GM18507 (cell line): ENCODE results near the gene RWDD4.
"Not testable (repeated sequence)": the region's sequence is repeated elsewhere in the genome, so short reads cannot be mapped to it uniquely, and the experiment has no call there.

Source experiments
- DNase-seq: peaks from one replicate; pipeline ENCODE4 v3.0.0; 2011; ENCODE audit warnings: low read depth; ENCODE audit not compliant: insufficient read length; ENCODE audit errors: extremely low spot score
- FAIRE-seq: peaks from 2 replicates; lab custom pipeline; 2011; peaks lifted over from hg19 to GRCh38; lab: Jason Lieb, UNC

RWDD4 gene

GRCh38 chr4:183637461-183637860 lies 21.5 kb downstream of the RWDD4 start:
- FAIRE-seq (no peak), DNase-seq (no peak)

- FAIRE-seq (no peak), DNase-seq (no peak)
These were observed 22.1 kb downstream of the RWDD4 start for GRCh38 chr4:183636923-183637322.

- no peak for DNase-seq
- no peak for FAIRE-seq
These were observed 22.5 kb downstream of the RWDD4 start for GRCh38 chr4:183636503-183636902.

GRCh38 chr4:183635741-183636140 lies 23.2 kb downstream of the RWDD4 start:
- DNase-seq (no peak), FAIRE-seq (no peak)

DNA sequence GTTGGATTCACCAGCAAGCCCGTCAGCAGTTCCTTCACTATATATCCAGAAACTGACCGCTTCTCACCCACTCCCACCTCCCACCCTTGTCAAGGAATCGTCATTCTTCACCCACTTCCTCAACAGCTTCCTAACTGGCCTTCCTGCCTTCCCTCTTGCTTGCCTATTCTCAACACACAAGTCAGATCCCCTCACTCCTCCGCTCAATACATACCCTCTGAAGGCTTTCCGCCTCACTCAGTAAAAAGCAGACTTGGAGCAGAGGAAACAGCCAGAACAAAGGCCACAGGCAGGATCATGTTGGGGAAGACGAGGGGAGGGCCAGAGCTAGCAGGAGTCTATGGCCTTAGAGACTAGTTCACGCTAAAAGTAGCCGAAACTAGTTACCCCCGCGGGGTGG lies 23.7 kb downstream of the RWDD4 start:
- DNase-seq (no peak), FAIRE-seq (no peak)

DNA sequence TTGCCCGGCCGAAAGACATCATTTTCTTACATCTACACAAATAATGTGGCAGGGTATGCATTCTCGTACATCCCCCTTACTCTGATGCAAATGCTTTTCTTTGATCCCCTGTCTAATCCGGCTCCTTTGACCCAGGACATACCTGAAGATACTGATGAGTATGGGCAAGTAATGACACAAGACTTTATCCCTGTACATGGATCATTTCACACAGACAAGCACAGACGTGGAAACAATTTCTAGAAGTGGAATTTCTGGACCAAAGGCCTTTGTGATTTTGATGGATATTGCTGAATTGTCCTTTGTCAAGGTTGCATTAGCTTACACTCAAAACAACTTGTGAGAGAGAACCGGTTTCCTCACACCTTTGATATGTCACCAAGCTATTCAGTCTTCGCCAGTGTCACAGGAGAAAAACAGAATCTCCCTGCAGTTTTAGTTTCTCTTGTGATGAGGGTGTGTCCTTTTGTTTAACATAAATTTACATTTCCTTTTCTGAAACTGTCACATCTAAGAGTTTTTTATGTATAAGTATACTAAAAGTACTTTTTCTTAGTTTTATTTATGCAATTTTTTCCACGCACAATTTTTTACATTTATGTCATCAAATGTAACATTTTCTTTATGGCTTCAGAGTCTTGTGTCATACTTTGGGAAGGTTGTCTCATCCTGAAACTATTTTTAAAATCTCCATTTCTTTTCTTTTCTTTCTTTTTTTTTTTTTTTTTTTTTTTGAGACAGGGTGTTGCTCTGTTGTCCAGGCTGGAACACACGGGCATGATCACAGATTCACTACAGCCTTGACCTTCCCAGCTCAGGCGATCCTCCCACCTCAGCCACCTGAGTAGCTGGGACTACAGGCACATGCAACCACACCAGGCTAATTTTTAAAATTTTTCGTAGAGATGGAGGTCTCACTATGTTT lies 25.2 kb downstream of the RWDD4 start:
- no peak for DNase-seq
- FAIRE-seq = no peak

DNA sequence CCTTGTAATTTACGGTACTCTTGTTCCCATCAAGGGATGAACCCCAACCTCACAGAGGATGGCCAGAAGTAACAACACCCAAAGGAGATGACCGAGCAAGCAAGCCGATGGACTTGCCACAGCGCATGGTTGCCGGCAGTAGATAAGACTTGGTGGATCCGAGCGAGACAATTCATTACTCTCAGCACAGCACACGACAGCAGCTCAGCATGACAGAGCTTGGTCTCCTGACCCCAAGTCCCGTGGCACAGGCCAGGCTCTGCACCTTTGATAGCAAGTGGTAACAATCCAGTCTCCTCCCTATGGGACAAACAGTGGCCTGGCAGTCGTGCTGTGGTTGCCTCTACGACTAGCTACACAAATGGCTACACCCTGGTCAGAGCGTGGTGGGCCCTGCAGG lies 26.3 kb downstream of the RWDD4 start:
- no peak for DNase-seq
- FAIRE-seq = no peak

- FAIRE-seq = no peak
- DNase-seq = no peak
These were observed 27.3 kb downstream of the RWDD4 start for GRCh38 chr4:183631577-183632198.

- DNase-seq (no peak), FAIRE-seq (no peak)
These were observed 30.9 kb downstream of the RWDD4 start for GRCh38 chr4:183627979-183628588.

DNA sequence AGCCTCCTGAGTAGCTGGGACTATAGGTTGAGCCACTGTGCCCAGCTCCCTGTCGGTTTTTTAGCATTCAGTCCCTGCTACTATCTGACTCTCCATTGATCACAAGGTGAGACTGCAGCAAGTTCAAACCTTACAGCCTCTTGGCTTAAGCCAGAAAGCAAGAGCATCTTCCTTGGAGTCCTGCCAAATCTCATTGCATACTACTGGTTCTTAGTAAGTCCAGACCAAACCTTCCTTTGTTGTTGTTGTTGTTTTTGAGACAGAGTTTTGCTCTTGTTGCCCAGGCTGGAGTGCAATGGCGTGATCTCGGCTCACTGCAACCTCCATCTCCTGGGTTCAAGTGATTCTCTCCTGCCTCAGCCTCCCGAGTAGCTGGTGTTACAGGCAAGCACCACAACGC lies 31.7 kb downstream of the RWDD4 start:
- FAIRE-seq, DNase-seq: not testable (repeated sequence)

GRCh38 chr4:183626168-183626567 lies 32.8 kb downstream of the RWDD4 start:
- no peak for FAIRE-seq
- DNase-seq = no peak

DNA sequence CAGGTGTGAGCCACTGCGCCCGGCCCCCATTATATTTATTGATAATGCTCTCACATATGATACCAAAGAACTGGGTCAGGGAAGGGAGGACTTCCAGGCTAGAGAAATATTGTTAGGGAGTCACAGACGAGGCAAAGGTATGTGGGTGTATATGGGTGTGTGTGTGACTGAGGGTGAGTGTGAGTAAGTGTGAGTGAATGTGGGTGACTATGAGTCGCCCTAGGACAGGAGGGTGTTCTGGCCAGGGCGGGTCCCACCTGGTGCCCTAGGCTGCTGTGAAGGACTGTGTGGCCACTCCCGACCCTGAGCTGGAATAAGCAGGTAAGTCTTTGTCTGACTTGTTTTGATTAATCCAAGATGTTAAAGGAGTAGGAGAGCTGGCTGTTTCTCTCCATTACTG lies 34.4 kb downstream of the RWDD4 start:
- FAIRE-seq = no peak
- no peak for DNase-seq

GRCh38 chr4:183621875-183622274 lies 37.1 kb downstream of the RWDD4 start:
- FAIRE-seq = no peak
- no peak for DNase-seq

GRCh38 chr4:183620421-183620820 lies 38.6 kb downstream of the RWDD4 start:
- DNase-seq (no peak), FAIRE-seq (no peak)

- FAIRE-seq (no peak), DNase-seq (no peak)
These were observed 40.3 kb downstream of the RWDD4 start for GRCh38 chr4:183618681-183619080.

DNA sequence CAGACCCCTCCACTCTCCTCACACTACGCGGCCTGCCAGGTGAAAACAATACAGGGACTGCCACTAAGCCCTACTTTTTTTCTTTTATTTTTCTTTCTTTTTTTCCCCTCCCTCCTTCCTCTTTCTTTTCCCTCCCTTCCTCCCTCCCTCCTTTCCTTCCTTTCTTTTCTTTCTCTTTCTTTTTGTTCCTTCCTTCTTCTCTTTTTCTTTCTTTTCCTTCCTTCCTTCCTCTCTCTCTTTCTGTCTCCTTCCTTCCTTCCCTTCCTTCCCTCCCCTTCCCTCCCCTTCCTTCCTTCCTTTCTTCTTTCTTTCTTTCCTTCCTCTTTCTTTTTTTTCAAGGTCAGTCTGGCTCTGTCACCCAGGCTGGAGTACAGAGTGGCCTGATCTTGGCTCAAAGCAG lies 41.9 kb downstream of the RWDD4 start:
- FAIRE-seq (no peak), DNase-seq (no peak)

GRCh38 chr4:183612329-183613250 lies 46.4 kb downstream of the RWDD4 start:
- DNase-seq (no peak), FAIRE-seq (no peak)

DNA sequence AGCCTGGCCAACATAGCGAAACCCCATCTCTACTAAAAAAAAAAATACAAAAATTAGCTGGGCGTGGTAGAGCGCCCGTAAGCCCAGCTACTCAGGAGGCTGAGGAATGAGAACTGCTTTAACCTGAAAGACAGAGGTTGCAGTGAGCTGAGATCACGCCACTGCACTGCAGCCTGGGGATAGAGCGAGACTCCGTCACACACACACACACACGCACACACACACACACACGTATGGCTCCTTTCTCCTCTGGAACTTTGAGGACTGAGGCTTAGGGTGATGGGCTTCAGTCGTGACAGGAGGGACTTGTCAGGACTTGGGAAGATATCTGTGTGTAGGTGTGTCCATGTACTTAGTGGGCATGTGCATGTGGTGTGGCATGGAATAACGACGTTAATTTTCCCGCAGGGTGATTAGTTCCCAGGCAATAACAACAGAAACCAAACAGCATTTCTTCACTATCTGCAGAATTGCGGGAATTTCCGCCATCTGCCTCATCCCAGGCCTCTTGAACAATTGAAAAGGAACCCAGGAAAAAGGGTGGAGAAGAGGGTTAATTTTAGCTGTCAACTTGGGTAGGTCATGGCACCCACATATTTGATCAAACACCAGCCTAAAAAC lies 47.7 kb downstream of the RWDD4 start:
- FAIRE-seq (no peak), DNase-seq (no peak)

DNA sequence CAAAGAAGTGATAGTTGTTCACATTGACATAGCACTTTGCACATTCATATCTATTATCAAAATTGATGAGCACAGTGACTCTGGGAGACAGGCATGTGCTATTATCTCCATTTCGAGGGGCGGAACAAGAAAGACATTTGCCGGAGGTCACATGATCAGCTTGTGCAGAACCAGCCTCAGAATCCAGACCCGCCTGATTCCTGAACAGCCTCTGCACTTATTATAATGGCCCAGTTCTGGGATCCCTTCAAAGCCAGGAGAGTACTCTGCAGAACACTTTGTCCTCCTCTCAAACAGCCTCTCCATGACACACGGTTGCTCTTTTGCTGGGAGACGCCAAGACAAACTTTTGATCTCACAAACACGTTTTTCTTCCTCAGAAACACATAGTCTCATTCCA lies 48.4 kb downstream of the RWDD4 start:
- DNase-seq (no peak), FAIRE-seq (no peak)
